Measurements from ENCODE around the gene LMCD1. TPM values are rescaled to one million over a fixed set of nuclear protein-coding genes. Genes with fewer than 3 reads are reported as not detected.

Gene LMCD1
- total and polyA plus RNA-seq, 2 of the 4 experiments (the other 2 are of a cell fraction): 50.0 to 53.8 TPM

DNA sequence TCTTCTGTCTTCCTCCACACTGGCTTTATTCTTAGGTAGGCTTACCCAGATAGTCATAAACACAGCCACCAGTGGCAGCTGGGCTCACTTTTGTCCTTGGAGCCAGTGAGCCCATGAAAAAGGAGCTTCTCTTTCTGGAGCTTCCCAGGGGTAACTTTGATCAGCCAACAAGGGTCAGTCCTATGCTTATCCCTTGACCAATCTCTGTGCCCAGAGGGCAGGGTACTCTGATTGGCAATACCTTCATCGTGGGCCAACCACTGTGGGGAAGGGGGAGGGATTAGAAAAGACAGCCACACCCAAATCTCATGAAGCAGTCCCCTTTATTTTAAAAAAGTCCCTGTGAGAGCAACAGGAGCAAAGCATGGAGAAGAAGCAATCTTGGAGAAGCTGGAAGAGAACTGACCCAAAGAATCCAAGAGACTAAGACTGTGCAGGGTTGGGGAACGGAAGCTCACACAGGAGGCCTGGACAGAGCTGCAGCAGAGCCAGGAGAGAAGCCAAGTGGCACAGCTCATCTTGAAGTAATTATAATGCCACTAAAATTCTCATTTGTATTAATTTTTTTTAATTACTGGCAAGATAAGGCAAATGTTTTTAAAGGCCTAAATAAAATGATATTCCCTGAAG, 72.5 kb downstream of the LMCD1 start:
- peak overlapping the region; percentile 57 for H4K5ac ChIP-seq (ENCODE audit: low read depth, low read length)
- no peak overlapping the region for H3K9ac ChIP-seq (ENCODE audit: low read depth, low read length)
- H3K79me1 ChIP-seq (ENCODE audit: low read depth in 1 of 2, low read length in 2 of 2): no peaks in the 10 kb centered on the region
- in situ Hi-C loops (cut with MboI; ENCODE audit: low sequenced_read_pairs) (no loop called here), intact Hi-C loops (cut with micrococcal nuclease) (no loop called here), dilution Hi-C loops (cut with HindIII; ENCODE audit: low sequenced_read_pairs, unreplicated experiment) (no loop called here)
- H3K36me3 ChIP-seq (ENCODE audit: control insufficient read depth, insufficient read depth, low read length): peaks cover 6% of the 10 kb centered on the region
- H3K27ac ChIP-seq (ENCODE audit: insufficient read depth, low read length): no peak overlapping the region
- H2AFZ ChIP-seq (replicated peaks; ENCODE audit: low read length, poor library complexity): no peak overlapping the region
- H3K4me3 ChIP-seq (ENCODE audit: insufficient read depth, low read depth, low read length): no peak overlapping the region
- ChIA-PET POLR2A (ENCODE audit: unreplicated experiment) (no interaction called here), CTCF (no interaction called here)
- H3K4me1 ChIP-seq (ENCODE audit: control insufficient read depth, insufficient read depth, low read length): peaks cover 22% of the 10 kb centered on the region
- 0 out of 2 replicates have a peak overlapping the region, but pooled peaks have one; percentile 28 for H2BK20ac ChIP-seq (ENCODE audit: low read depth, low read length)
- H3K27me3 ChIP-seq (ENCODE audit: control insufficient read depth, insufficient read depth, low read length): no peaks in the 10 kb centered on the region
- peak overlapping the region; percentile 20; the same call in 1 of the 2 replicates for H2BK120ac ChIP-seq (ENCODE audit: low read depth, low read length)
- no peak overlapping the region; the same call in 1 of the 2 replicates for H2AK5ac ChIP-seq (ENCODE audit: low read depth, low read length)
- no peak overlapping the region; the same call in 1 of the 2 replicates for H3K56ac ChIP-seq (ENCODE audit: extremely low read depth, insufficient read depth, low read length)
- H4K20me1 ChIP-seq (ENCODE audit: insufficient read depth, low read length): peaks cover 8% of the 10 kb centered on the region
- peak overlapping the region; percentile 7; the same call in 1 of the 2 replicates for H3K14ac ChIP-seq (replicated peaks; ENCODE audit: low read depth, low read length)
- no peak overlapping the region for H3K4me2 ChIP-seq (ENCODE audit: low read depth, low read length)
- DNase-seq (no peak), ATAC-seq (ENCODE audit: low read depth) (no peak)
- H3K9me3 ChIP-seq (ENCODE audit: control insufficient read depth, insufficient read depth, low read length): no peaks in the 10 kb centered on the region
- H4K91ac ChIP-seq (ENCODE audit: insufficient read depth, low read depth, low read length): peak overlapping the region; percentile 39
- H4K8ac ChIP-seq (ENCODE audit: low read depth in 2 of 2, low read length in 2 of 2): peak overlapping the region in 1 of 2 experiments; percentile 24; a peak in 1 of 4 replicates
- no peak overlapping the region; the same call in 1 of the 2 replicates for H3K23ac ChIP-seq (ENCODE audit: low read depth, low read length)
- TF ChIP-seq RCOR1 (IDR thresholded peaks at IDR 0.05; ENCODE audit: insufficient replicate concordance, low read length) (no peak), BHLHE40 (IDR thresholded peaks at IDR 0.05; ENCODE audit: low read depth, low read length) (no peak), MXI1 (IDR thresholded peaks at IDR 0.05; ENCODE audit: borderline replicate concordance, low read depth, low read length) (no peak), RAD21 (IDR thresholded peaks at IDR 0.05; ENCODE audit: low read length) (no peak), RFX5 (IDR thresholded peaks at IDR 0.05; ENCODE audit: low read depth, low read length) (no peak), POLR2A (IDR thresholded peaks at IDR 0.05; ENCODE audit: low read depth, low read length) (no peak), CEBPB (IDR thresholded peaks at IDR 0.05; ENCODE audit: low read depth, low read length) (no peak), CHD1 (IDR thresholded peaks at IDR 0.05; ENCODE audit: low read depth, low read length) (no peak), MAFK (IDR thresholded peaks at IDR 0.05; ENCODE audit: low read depth, low read length) (no peak), FOS (IDR thresholded peaks at IDR 0.05; ENCODE audit: low read depth, low read length) (no peak), MAZ (IDR thresholded peaks at IDR 0.05; ENCODE audit: borderline replicate concordance, low read depth, low read length) (no peak), NFE2L2 (IDR thresholded peaks at IDR 0.05; ENCODE audit: low read depth, low read length) (no peak), SMC3 (IDR thresholded peaks at IDR 0.05; ENCODE audit: low read depth, low read length) (no peak)
- TF ChIP-seq, protein P1, sequence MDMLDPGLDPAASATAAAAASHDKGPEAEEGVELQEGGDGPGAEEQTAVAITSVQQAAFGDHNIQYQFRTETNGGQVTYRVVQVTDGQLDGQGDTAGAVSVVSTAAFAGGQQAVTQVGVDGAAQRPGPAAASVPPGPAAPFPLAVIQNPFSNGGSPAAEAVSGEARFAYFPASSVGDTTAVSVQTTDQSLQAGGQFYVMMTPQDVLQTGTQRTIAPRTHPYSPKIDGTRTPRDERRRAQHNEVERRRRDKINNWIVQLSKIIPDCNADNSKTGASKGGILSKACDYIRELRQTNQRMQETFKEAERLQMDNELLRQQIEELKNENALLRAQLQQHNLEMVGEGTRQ (IDR thresholded peaks at IDR 0.05; ENCODE audit: low read depth, low read length): no peak
- TF ChIP-seq, protein P2, sequence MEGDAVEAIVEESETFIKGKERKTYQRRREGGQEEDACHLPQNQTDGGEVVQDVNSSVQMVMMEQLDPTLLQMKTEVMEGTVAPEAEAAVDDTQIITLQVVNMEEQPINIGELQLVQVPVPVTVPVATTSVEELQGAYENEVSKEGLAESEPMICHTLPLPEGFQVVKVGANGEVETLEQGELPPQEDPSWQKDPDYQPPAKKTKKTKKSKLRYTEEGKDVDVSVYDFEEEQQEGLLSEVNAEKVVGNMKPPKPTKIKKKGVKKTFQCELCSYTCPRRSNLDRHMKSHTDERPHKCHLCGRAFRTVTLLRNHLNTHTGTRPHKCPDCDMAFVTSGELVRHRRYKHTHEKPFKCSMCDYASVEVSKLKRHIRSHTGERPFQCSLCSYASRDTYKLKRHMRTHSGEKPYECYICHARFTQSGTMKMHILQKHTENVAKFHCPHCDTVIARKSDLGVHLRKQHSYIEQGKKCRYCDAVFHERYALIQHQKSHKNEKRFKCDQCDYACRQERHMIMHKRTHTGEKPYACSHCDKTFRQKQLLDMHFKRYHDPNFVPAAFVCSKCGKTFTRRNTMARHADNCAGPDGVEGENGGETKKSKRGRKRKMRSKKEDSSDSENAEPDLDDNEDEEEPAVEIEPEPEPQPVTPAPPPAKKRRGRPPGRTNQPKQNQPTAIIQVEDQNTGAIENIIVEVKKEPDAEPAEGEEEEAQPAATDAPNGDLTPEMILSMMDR (conservative IDR thresholded peaks at IDR 0.05; ENCODE audit: low read depth, low read length): no peak
- TF ChIP-seq, protein P3, sequence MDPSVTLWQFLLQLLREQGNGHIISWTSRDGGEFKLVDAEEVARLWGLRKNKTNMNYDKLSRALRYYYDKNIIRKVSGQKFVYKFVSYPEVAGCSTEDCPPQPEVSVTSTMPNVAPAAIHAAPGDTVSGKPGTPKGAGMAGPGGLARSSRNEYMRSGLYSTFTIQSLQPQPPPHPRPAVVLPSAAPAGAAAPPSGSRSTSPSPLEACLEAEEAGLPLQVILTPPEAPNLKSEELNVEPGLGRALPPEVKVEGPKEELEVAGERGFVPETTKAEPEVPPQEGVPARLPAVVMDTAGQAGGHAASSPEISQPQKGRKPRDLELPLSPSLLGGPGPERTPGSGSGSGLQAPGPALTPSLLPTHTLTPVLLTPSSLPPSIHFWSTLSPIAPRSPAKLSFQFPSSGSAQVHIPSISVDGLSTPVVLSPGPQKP (IDR thresholded peaks at IDR 0.05; ENCODE audit: borderline replicate concordance, low read depth, low read length): no peak
- peak overlapping the region; percentile 50 for H3K4ac ChIP-seq (ENCODE audit: low read depth, low read length)
- H2BK5ac ChIP-seq (ENCODE audit: low read depth, low read length, poor library complexity, severe bottlenecking): no peak overlapping the region
- H3K9me1 ChIP-seq (ENCODE audit: insufficient read depth, low read length): peaks cover 23% of the 10 kb centered on the region
- no peak overlapping the region for H2AK9ac ChIP-seq (replicated peaks; ENCODE audit: low read depth, low read length, poor library complexity)
- WGBS, 2 experiments (ENCODE audit: extremely low coverage in 2 of 2, insufficient read length in 1 of 2): no CpG with 5 or more reads among the region's 2 CpGs
- H2BK15ac ChIP-seq (ENCODE audit: low read depth, low read length): no peak overlapping the region
- no TSS peak for BruUV-seq (replicated peaks)
- H3K18ac ChIP-seq (ENCODE audit: low read depth, low read length): peak overlapping the region; percentile 53; the same call in 1 of the 2 replicates

All from IMR-90 (cell line).